GM21528 (cell line): ENCODE data around the gene LMF1.
"Not testable (repeated sequence)": the region's sequence is repeated elsewhere in the genome, so short reads cannot be mapped to it uniquely, and the experiment has no call there.

Experiments used
- ATAC-seq: cut with Tn5 transposase; IDR thresholded peaks from one replicate; pipeline ENCODE4 v1.9.1; 2021; ENCODE audit warnings: mild to moderate bottlenecking, moderate library complexity; ENCODE audit not compliant: unreplicated experiment, low FRiP score

LMF1 gene

DNA sequence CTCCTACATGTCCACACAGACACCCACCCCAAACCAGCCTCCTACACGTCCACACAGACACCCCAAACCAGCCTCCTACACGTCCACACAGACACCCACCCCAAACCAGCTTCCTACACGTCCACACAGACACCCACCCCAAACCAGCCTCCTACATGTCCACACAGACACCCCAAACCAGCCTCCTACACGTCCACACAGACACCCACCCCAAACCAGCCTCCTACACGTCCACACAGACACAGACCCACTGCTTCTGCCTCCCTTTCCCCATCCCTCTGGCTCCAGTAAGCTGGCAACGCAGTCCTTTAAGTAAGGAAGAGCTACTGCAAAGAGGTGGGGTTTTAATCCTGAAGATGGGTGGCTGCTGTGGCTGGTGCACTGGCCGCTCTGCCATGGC, 17.0 kb downstream of the LMF1 start:
- ATAC-seq, result not testable (repeated sequence)

- ATAC-seq, result no peak
These were observed 18.5 kb downstream of the LMF1 start for GRCh38 chr16:952321-952720.

- ATAC-seq, result no peak
These were observed 19.0 kb downstream of the LMF1 start for GRCh38 chr16:951660-952301.

GRCh38 chr16:950733-951573, 19.8 kb downstream of the LMF1 start:
- ATAC-seq, result not testable (repeated sequence)

DNA sequence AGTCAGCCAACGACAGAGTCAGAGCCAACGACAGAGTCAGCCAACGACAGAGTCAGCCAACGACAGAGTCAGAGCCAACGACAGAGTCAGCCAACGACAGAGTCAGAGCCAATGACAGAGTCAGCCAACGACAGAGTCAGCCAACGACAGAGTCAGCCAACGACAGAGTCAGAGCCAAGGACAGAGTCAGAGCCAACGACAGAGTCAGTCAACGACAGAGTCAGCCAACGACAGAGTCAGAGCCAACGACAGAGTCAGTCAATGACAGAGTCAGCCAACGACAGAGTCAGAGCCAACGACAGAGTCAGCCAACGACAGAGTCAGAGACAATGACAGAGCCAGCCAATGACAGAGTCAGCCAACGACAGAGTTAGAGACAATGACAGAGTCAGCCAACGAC, 22.0 kb downstream of the LMF1 start:
- ATAC-seq, result not testable (repeated sequence)

DNA sequence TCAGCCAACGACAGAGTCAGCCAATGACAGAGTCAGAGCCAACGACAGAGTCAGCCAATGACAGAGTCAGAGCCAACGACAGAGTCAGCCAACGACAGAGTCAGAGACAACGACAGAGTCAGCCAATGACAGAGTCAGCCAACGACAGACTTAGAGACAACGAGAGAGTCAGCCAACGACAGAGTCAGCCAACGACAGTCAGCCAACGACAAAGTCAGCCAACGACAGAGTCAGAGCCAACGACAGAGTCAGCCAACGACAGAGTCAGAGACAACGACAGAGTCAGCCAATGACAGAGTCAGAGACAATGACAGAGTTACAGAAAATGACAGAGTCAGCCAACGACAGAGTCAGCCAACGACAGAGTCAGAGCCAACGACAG, 22.9 kb downstream of the LMF1 start:
- not testable (repeated sequence) for ATAC-seq

DNA sequence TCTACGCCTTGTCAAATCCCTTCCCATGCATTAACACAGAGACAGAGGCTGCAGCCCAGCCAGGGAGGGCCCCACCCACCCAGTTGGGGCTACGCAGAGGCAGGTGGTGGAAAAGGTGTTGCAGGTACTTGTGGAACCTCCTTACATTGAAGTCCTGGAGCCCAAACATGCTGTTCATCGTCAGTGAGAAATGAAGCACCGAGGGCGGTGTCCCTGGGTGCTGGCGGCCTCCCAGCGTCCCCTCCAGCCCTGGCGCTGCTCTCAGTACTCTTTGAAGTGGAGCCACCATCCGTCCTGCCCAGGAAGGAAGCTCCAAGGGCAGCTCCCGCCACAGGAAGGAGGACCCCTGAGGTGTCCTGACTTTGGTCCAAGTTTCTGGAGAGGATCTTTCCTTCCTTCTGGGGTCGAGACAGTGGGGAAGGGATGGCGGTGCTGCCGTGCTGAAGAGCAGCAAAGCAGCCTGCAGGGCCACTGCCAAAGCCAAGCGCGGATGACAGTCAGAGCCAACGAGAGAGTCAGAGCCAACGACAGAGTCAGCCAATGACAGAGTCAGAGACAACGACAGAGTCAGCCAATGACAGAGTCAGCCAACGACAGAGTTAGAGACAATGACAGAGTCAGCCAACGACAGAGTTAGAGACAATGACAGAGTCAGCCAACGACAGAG, 23.4 kb downstream of the LMF1 start:
- ATAC-seq, result no peak

DNA sequence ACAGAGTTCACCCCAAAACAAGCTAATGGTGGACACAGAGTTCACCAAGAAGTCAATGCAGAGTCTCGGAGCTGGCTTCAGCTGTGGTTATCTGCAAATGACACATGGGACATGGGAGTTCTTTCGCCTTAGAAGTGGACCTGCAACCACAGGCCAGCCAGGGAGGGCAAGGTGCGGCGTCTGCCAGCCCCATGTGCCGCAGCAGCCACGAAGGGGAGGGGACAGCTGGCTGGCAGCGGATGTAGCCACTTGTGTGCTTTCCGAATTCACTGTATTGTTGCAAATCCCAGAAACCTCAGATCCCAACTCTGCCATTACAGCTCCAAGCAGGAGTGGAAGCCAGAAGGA, 24.8 kb downstream of the LMF1 start:
- ATAC-seq, result no peak

DNA sequence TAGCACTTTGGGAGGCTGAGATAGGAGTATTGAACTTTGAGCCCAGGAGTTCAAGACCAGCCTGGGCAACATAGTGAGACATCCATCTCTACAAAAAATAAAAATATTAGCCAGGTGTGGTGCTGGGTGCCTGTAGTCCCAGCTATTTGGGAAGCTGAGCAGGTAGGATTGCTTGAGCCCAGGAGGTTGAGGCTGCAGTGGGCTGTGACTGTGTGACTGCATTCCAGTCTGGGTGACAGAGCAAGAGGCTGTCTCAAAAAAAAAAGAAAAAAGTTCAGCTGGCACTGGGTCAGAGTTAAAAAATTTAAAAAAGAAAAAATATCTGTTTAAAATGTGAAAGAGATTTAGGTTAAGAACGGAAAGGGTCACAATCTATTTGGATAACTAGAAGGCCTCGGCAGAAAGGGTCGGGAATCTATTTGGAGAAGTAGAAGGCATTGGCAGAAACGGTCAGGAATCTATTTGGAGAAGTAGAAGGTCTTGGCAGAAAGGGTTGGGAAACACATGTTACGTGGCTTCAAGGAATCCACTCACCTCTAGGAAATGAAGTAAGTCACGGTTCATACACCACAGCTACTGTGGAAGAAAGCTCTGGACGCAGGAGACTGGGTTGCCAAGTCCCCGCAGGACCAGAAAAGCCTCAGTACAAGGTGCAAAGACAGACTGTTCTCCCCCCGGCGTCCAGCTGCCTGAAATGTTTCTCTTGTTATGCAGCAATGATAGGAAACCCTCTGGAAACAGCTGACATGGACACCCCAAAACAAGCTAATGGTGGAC, 25.3 kb downstream of the LMF1 start:
- ATAC-seq, result no peak

GRCh38 chr16:943971-944370, 26.8 kb downstream of the LMF1 start:
- no peak for ATAC-seq

GRCh38 chr16:942436-943060, 28.2 kb downstream of the LMF1 start:
- ATAC-seq, result no peak

GRCh38 chr16:939941-940340, 30.8 kb downstream of the LMF1 start:
- no peak for ATAC-seq

GRCh38 chr16:939311-939710, 31.5 kb downstream of the LMF1 start:
- no peak for ATAC-seq

- ATAC-seq, result no peak
These were observed 32.0 kb downstream of the LMF1 start for GRCh38 chr16:938752-939151.

DNA sequence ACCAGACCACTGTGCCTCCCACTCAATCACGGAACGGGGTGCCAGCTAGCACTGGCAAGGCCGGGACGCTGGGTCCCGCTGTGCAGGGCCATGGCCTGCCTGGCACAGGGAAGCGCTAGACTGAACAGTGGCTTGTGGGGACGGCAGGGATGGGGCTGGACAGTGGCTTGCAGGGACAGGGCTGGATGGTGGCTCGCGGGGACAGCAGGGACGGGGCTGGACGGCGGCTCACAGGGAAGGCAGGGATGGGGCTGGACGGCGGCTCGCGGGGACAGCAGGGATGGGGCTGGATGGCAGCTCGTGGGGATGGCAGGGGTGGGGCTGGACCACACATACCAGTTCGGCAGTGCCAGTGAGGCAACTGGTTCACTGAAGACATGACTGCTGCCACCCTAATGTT, 32.6 kb downstream of the LMF1 start:
- no peak for ATAC-seq

GRCh38 chr16:937723-938122, 33.1 kb downstream of the LMF1 start:
- ATAC-seq, result no peak

DNA sequence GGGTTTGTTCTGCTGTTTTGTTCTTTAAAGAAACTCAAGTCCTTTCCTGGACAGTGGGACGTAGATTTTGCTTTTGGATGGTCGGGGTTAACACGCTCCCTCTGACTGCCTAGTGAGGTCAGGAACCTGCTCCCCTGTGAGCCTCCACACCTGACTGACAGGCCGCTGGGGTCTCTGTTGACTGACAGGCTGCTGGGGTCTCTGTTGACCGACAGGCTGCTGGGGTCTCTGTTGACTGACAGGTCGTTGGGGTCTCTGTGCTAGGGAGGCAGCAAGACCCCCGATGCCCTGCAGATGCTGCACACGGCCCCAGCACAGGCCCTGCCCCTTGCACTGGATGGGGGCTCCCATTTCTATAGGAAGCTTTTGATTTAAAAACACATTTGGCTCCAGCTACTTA, 33.5 kb downstream of the LMF1 start:
- no peak for ATAC-seq

DNA sequence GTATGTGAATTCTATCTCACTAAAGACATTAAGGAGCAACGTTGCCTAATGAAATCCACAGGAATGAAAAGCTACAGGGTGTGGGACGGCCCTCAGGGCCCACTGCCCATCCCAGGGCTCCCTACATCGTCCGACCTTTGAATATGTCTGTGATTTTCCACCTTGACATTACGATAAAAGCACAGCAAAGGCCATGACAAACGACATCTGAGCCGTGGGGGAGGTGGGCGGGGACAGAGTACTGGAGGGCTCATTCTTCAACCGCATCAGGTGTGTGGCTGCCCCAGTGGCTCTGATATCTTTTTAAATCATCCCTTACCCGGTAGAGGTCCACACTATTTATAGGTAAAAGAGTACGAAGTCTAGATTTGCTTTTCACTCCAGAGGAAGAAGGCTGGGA, 35.1 kb downstream of the LMF1 start:
- ATAC-seq, result no peak

- no peak for ATAC-seq
These were observed 36.6 kb downstream of the LMF1 start for GRCh38 chr16:934178-934577.

DNA sequence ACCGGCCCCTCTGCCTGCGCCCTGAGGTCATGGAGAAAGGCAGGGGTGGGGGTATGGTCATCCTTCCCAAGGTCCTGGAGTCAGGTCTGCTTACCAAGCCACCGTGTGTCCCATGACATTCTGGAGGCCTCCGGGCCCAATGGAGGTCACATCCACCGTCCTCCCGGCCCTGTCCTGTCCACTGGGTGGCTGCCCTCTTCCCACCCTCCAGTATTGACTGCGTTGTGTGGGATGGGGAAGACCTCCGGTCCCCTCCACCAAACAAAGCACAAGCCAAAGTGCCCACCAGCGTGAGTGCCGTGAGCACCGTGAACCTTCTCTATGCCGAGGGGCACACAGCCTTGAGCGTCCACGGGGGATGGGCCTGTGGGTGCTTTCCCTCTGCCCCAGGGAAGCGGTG, 37.2 kb downstream of the LMF1 start:
- ATAC-seq, result no peak
